Mesendoderm (in vitro differentiated cells): ENCODE results near the gene GSTP1. TPM values are rescaled to one million over a fixed set of nuclear protein-coding genes. Genes with fewer than 3 reads are reported as not detected.

Experiments used
- DNase-seq: peaks from one replicate; pipeline ENCODE4 v3.0.0; 2013
- H2AK5ac ChIP-seq: 2 replicates; pipeline ENCODE4 v1.6.1; 2013; ENCODE audit warnings: low read length, inconsistent platforms
- H2BK120ac ChIP-seq: 2 replicates; pipeline ENCODE4 v1.6.1; 2013; ENCODE audit warnings: low read depth, mild to moderate bottlenecking, low read length, moderate library complexity, mixed read lengths
- H2BK15ac ChIP-seq: replicated peaks from 2 replicates; pipeline ENCODE4 v1.6.1; 2013; ENCODE audit warnings: low read depth, mild to moderate bottlenecking, moderate library complexity
- H2BK5ac ChIP-seq: 2 replicates; pipeline ENCODE4 v1.6.1; 2013; ENCODE audit warnings: low read length, inconsistent platforms
- H3K18ac ChIP-seq: 2 replicates; pipeline ENCODE4 v1.6.1; 2013; ENCODE audit warnings: mild to moderate bottlenecking, low read length, mixed read lengths
- H3K23ac ChIP-seq: one replicate; pipeline ENCODE4 v1.6.1; 2013; ENCODE audit warnings: low read length
- H3K27ac ChIP-seq: 2 replicates; pipeline ENCODE4 v1.5.1; 2013; ENCODE audit warnings: low read depth, mild to moderate bottlenecking, inconsistent platforms, low read length, moderate library complexity
- H3K27me3 ChIP-seq: 2 replicates; pipeline ENCODE4 v1.6.1; 2013; ENCODE audit warnings: low read length, control low read depth, mild to moderate bottlenecking, inconsistent platforms; ENCODE audit not compliant: insufficient read depth, poor library complexity
- H3K36me3 ChIP-seq: 2 replicates; pipeline ENCODE4 v1.6.1; 2013; ENCODE audit warnings: low read length, inconsistent platforms; ENCODE audit not compliant: control insufficient read depth, insufficient read depth
- H3K4ac ChIP-seq: one replicate; pipeline ENCODE4 v1.6.1; 2013; ENCODE audit warnings: low read depth, mild to moderate bottlenecking, low read length, moderate library complexity
- H3K4me1 ChIP-seq: 2 replicates; pipeline ENCODE4 v1.6.1; 2013; ENCODE audit warnings: low read depth, low read length, inconsistent platforms; ENCODE audit not compliant: control insufficient read depth
- H3K4me2 ChIP-seq: 2 replicates; pipeline ENCODE4 v1.6.1; 2013; ENCODE audit warnings: low read length
- H3K4me3 ChIP-seq: 2 replicates; pipeline ENCODE4 v1.5.1; 2013; ENCODE audit warnings: mild to moderate bottlenecking, low read length
- H3K56ac ChIP-seq: one replicate; pipeline ENCODE4 v1.6.1; 2013; ENCODE audit warnings: low read length
- H3K79me1 ChIP-seq: 2 replicates; pipeline ENCODE4 v1.6.1; 2013; ENCODE audit warnings: low read length, inconsistent platforms
- H3K79me2 ChIP-seq: 2 replicates; pipeline ENCODE4 v1.6.1; 2013; ENCODE audit warnings: mild to moderate bottlenecking, low read length; ENCODE audit not compliant: control insufficient read depth, insufficient read depth
- H3K9ac ChIP-seq: 2 replicates; pipeline ENCODE4 v1.6.1; 2013; ENCODE audit warnings: low read length, inconsistent platforms
- H4K5ac ChIP-seq: one replicate; pipeline ENCODE4 v1.6.1; 2013; ENCODE audit warnings: low read length
- H4K8ac ChIP-seq: one replicate; pipeline ENCODE4 v1.6.1; 2013; ENCODE audit warnings: low read depth, mild to moderate bottlenecking, control low read depth, low read length, moderate library complexity
- WGBS: extraction: QIAGEN DNeasy Blood & Tissue Kit; methylation state at CpG from one replicate; pipeline ENCODE4 v1.1.7; 2013; ENCODE audit warnings: low lambda C conversion rate, missing lambda C conversion rate; ENCODE audit not compliant: insufficient coverage; ENCODE audit errors: extremely low coverage; 5-methylcytosine and 5-hydroxymethylcytosine counted together
- small RNA-seq: library from polyadenylated mRNA; stranded (forward); fragments of <200 nt; extraction: miRNeasy Mini kit (QIAGEN cat#:217004); gene quantifications from one replicate; pipeline ENCODE3, GENCODE V24; 2013; ENCODE audit not compliant: insufficient read depth

Gene GSTP1

GRCh38 chr11:67634366-67635230 is 51.0 kb downstream of the GSTP1 start:
- Histone ChIP-seq H3K4me1 (peaks cover 5% of the 10 kb centered on the region), H4K8ac (no peak overlapping the region), H3K4ac (no peak overlapping the region), H4K5ac (no peak overlapping the region), H3K27me3 (no peaks in the 10 kb centered on the region), H3K56ac (no peak overlapping the region), H2AK5ac (no peak overlapping the region), H2BK15ac (no peak overlapping the region), H3K23ac (no peak overlapping the region), H3K18ac (no peak overlapping the region), H3K9ac (no peak overlapping the region), H3K79me2 (no peaks in the 10 kb centered on the region), H3K4me2 (no peak overlapping the region), H3K79me1 (no peaks in the 10 kb centered on the region), H3K36me3 (no peaks in the 10 kb centered on the region), H2BK120ac (no peak overlapping the region), H3K4me3 (no peak overlapping the region), H2BK5ac (no peak overlapping the region), H3K27ac (no peak overlapping the region)
- DNase-seq: no peak
- no CpG with 5 or more reads among the region's 20 CpGs for WGBS

- no peak overlapping the region for H2BK5ac ChIP-seq
- H4K8ac ChIP-seq: no peak overlapping the region
- H2AK5ac ChIP-seq: no peak overlapping the region
- no peak overlapping the region for H3K56ac ChIP-seq
- H3K4ac ChIP-seq: no peak overlapping the region
- H3K27ac ChIP-seq: no peak overlapping the region
- no peak overlapping the region for H3K4me2 ChIP-seq
- H3K79me1 ChIP-seq: no peaks in the 10 kb centered on the region
- no peak overlapping the region for H4K5ac ChIP-seq
- no peak overlapping the region for H3K18ac ChIP-seq
- no CpG with 5 or more reads among the region's 4 CpGs for WGBS
- no peaks in the 10 kb centered on the region for H3K79me2 ChIP-seq
- peaks cover 5% of the 10 kb centered on the region for H3K4me1 ChIP-seq
- H3K36me3 ChIP-seq: no peaks in the 10 kb centered on the region
- no peak overlapping the region for H2BK15ac ChIP-seq
- DNase-seq: no peak
- no peak overlapping the region for H3K9ac ChIP-seq
- H2BK120ac ChIP-seq: no peak overlapping the region
- no peak overlapping the region for H3K23ac ChIP-seq
- no peaks in the 10 kb centered on the region for H3K27me3 ChIP-seq
- H3K4me3 ChIP-seq: no peak overlapping the region
Measured at GRCh38 chr11:67635231-67635521, 51.6 kb downstream of the GSTP1 start.

Small RNAs within 50 kb of the gene (small RNA-seq; reads per million reads assigned to genes)
- not detected for gene AP003385.3
